HG02588 (cell line): Measurements from ENCODE around the gene CLDN6.
"Not testable (repeated sequence)": the region's sequence is repeated elsewhere in the genome, so short reads cannot be mapped to it uniquely, and the experiment has no call there.

Source experiments
- ATAC-seq: cut with Tn5 transposase; IDR thresholded peaks from one replicate; pipeline ENCODE4 v1.9.1; 2021; ENCODE audit warnings: mild to moderate bottlenecking, moderate library complexity; ENCODE audit not compliant: unreplicated experiment

The CLDN6 gene

GRCh38 chr16:3052571-3053329 is 34.8 kb upstream of the CLDN6 start:
- ATAC-seq, result not testable (repeated sequence)

GRCh38 chr16:3051494-3051893 is 33.5 kb upstream of the CLDN6 start:
- ATAC-seq, result no peak

GRCh38 chr16:3051009-3051408 is 33.0 kb upstream of the CLDN6 start:
- no peak for ATAC-seq

- no peak for ATAC-seq
Observed at GRCh38 chr16:3050487-3050886, 32.5 kb upstream of the CLDN6 start.

- ATAC-seq, result no peak
Observed at GRCh38 chr16:3049921-3050481, 32.0 kb upstream of the CLDN6 start.

GRCh38 chr16:3047387-3047720 is 29.4 kb upstream of the CLDN6 start:
- no peak for ATAC-seq

- ATAC-seq, result no peak
Observed at GRCh38 chr16:3046641-3047386, 28.8 kb upstream of the CLDN6 start.

GRCh38 chr16:3045758-3046640 is 28.0 kb upstream of the CLDN6 start, which contains the start of gene MMP25:
TSS of gene MMP25 (plus strand) at chr16:3046561. CDS start at chr16:3046918, 357 bp downstream.
- no peak for ATAC-seq

GRCh38 chr16:3044708-3045107 is 26.7 kb upstream of the CLDN6 start:
- no peak for ATAC-seq

GRCh38 chr16:3042376-3042775 is 24.4 kb upstream of the CLDN6 start:
- ATAC-seq, result no peak

- ATAC-seq, result no peak
Observed at GRCh38 chr16:3038896-3039295, 20.9 kb upstream of the CLDN6 start.

GRCh38 chr16:3038256-3038655 is 20.3 kb upstream of the CLDN6 start:
- ATAC-seq, result no peak

- no peak for ATAC-seq
Observed at GRCh38 chr16:3036726-3037315, 18.8 kb upstream of the CLDN6 start, which contains the start of gene BICDL2. TSS of gene BICDL2 (minus strand) at chr16:3036944. CDS start at chr16:3035496, 1,448 bp downstream.

- no peak for ATAC-seq
Observed at GRCh38 chr16:3035972-3036725, 18.2 kb upstream of the CLDN6 start.

GRCh38 chr16:3035289-3035971 is 17.4 kb upstream of the CLDN6 start:
- no peak for ATAC-seq

GRCh38 chr16:3032624-3033023 is 14.6 kb upstream of the CLDN6 start:
- no peak for ATAC-seq

- ATAC-seq, result no peak
Observed at GRCh38 chr16:3030222-3031212, 12.5 kb upstream of the CLDN6 start.
